H9 (cell line): Measurements from ENCODE around the gene KLHL3. TPM values are rescaled to one million over a fixed set of nuclear protein-coding genes. Genes with fewer than 3 reads are reported as not detected.

Source experiments
- DNase-seq: peaks from one replicate; pipeline ENCODE4 v3.0.0-alpha.2; 2017
- H2AFZ ChIP-seq: one replicate; pipeline ENCODE4 v1.6.1; 2013; ENCODE audit warnings: mild to moderate bottlenecking, low read length, control low read depth, moderate library complexity
- H2AK5ac ChIP-seq: 2 replicates; pipeline ENCODE4 v1.6.1; 2013; ENCODE audit warnings: low read length, control low read depth, mixed read lengths; ENCODE audit not compliant: insufficient read length
- H2BK120ac ChIP-seq: one replicate; pipeline ENCODE4 v1.6.1; 2013; ENCODE audit warnings: low read depth, mild to moderate bottlenecking, low read length, control low read depth, inconsistent platforms; ENCODE audit not compliant: poor library complexity, severe bottlenecking
- H2BK12ac ChIP-seq: 2 replicates; pipeline ENCODE4 v1.6.1; 2013; ENCODE audit warnings: low read length, control low read depth, mixed read lengths, low read depth; ENCODE audit not compliant: insufficient read length
- H2BK15ac ChIP-seq: 2 replicates; pipeline ENCODE4 v1.6.1; 2013; ENCODE audit warnings: low read depth, low read length, control low read depth
- H2BK20ac ChIP-seq: one replicate; pipeline ENCODE4 v1.6.1; 2013; ENCODE audit warnings: low read depth, mild to moderate bottlenecking, low read length, control low read depth, inconsistent platforms; ENCODE audit not compliant: poor library complexity, severe bottlenecking
- H2BK5ac ChIP-seq: 2 replicates; pipeline ENCODE4 v1.6.1; 2013; ENCODE audit warnings: low read length, control low read depth, mixed read lengths; ENCODE audit not compliant: insufficient read length
- H3K14ac ChIP-seq: 2 replicates; pipeline ENCODE4 v1.6.1; 2013; ENCODE audit warnings: low read length, control low read depth; ENCODE audit not compliant: insufficient read depth
- H3K18ac ChIP-seq: 2 replicates; pipeline ENCODE4 v1.6.1; 2013; ENCODE audit warnings: low read depth, mild to moderate bottlenecking, mixed read lengths, low read length, control low read depth; ENCODE audit not compliant: insufficient read length
- H3K23ac ChIP-seq: 2 replicates; pipeline ENCODE4 v1.6.1; 2013; ENCODE audit warnings: low read length, control low read depth, mixed read lengths, low read depth; ENCODE audit not compliant: insufficient read length
- H3K23me2 ChIP-seq: 2 replicates; pipeline ENCODE4 v1.6.1; 2013; ENCODE audit warnings: low read depth, mild to moderate bottlenecking, mixed read lengths, low read length, control low read depth; ENCODE audit not compliant: insufficient read length, poor library complexity, severe bottlenecking
- H3K27ac ChIP-seq: 2 replicates; pipeline ENCODE4 v1.5.1; 2013; ENCODE audit warnings: low read length, control low read depth, mixed read lengths, low read depth; ENCODE audit not compliant: insufficient read length
- H3K27me3 ChIP-seq: 2 replicates; pipeline ENCODE4 v1.6.1; 2013; ENCODE audit warnings: low read length, control low read depth, inconsistent platforms; ENCODE audit not compliant: insufficient read depth
- H3K4ac ChIP-seq: 2 replicates; pipeline ENCODE4 v1.6.1; 2013; ENCODE audit warnings: low read depth, mild to moderate bottlenecking, control low read depth, inconsistent platforms, low read length, moderate library complexity
- H3K4me1 ChIP-seq: 2 replicates; pipeline ENCODE4 v1.6.1; 2013; ENCODE audit warnings: low read length, control low read depth, inconsistent platforms; ENCODE audit not compliant: insufficient read depth
- H3K4me2 ChIP-seq: 2 replicates; pipeline ENCODE4 v1.6.1; 2013; ENCODE audit warnings: low read length, control low read depth, mixed read lengths; ENCODE audit not compliant: insufficient read length, insufficient read depth
- H3K56ac ChIP-seq: 2 replicates; pipeline ENCODE4 v1.6.1; 2013; ENCODE audit warnings: low read depth, mild to moderate bottlenecking, mixed read lengths, low read length, control low read depth; ENCODE audit not compliant: insufficient read length
- H3K79me1 ChIP-seq: 2 replicates; pipeline ENCODE4 v1.6.1; 2013; ENCODE audit warnings: low read depth, mild to moderate bottlenecking, moderate library complexity, low read length, control low read depth, inconsistent platforms; ENCODE audit not compliant: insufficient read depth, poor library complexity, severe bottlenecking
- H3K79me2 ChIP-seq: 2 replicates; pipeline ENCODE4 v1.6.1; 2013; ENCODE audit warnings: low read length, control low read depth, inconsistent platforms; ENCODE audit not compliant: insufficient read depth
- H3K9ac ChIP-seq: 2 replicates; pipeline ENCODE4 v1.6.1; 2013; ENCODE audit warnings: low read length, control low read depth, mixed read lengths; ENCODE audit not compliant: insufficient read length; ENCODE audit errors: extremely low read depth
- H3K9me3 ChIP-seq: one replicate; pipeline ENCODE4 v1.6.1; 2013; ENCODE audit warnings: low read depth, low read length, inconsistent platforms; ENCODE audit not compliant: control insufficient read depth
- H3T11ph ChIP-seq: one replicate; pipeline ENCODE4 v1.6.1; 2013; ENCODE audit warnings: mild to moderate bottlenecking, low read length, control low read depth, inconsistent platforms
- H4K20me1 ChIP-seq: one replicate; pipeline ENCODE4 v1.6.1; 2013; ENCODE audit not compliant: control insufficient read depth, insufficient read length, insufficient read depth
- H4K5ac ChIP-seq: 2 replicates; pipeline ENCODE4 v1.6.1; 2013; ENCODE audit warnings: low read depth, mild to moderate bottlenecking, mixed read lengths, low read length, control low read depth; ENCODE audit not compliant: insufficient read length
- H4K8ac ChIP-seq: replicated peaks from 2 replicates; pipeline ENCODE4 v1.6.1; 2013; ENCODE audit warnings: low read length, control low read depth, mixed read lengths, low read depth; ENCODE audit not compliant: insufficient read length
- H4K91ac ChIP-seq: 2 replicates; pipeline ENCODE4 v1.6.1; 2013; ENCODE audit warnings: low read depth, mild to moderate bottlenecking, moderate library complexity, mixed read lengths, low read length, control low read depth; ENCODE audit not compliant: insufficient read length
- H3K27ac Mint-ChIP-seq, 3 experiments: 2 replicates in 2 of 3; 3 replicates in 1 of 3; pipeline ENCODE4 v1.8.0; 2020 to 2021; ENCODE audit warnings: mixed read lengths in 3 of 3, mild to moderate bottlenecking in 1 of 3, moderate library complexity in 1 of 3
- H3K27me3 Mint-ChIP-seq: 2 replicates; pipeline ENCODE4 v1.8.0; 2021; ENCODE audit warnings: low read depth, mild to moderate bottlenecking, moderate library complexity, mixed read lengths
- H3K36me3 Mint-ChIP-seq, 3 experiments: 2 replicates in 2 of 3; 3 replicates in 1 of 3; pipeline ENCODE4 v1.8.0; 2020 to 2021; ENCODE audit warnings: low read depth in 3 of 3, mixed read lengths in 3 of 3; ENCODE audit not compliant: insufficient read depth in 1 of 3
- H3K4me1 Mint-ChIP-seq, 2 experiments: 2 replicates each; pipeline ENCODE4 v1.8.0; 2020; ENCODE audit warnings: mixed read lengths in 2 of 2
- H3K4me3 Mint-ChIP-seq, 2 experiments: 2 replicates in 1 of 2; 3 replicates in 1 of 2; pipeline ENCODE4 v1.8.0; 2020 to 2021; ENCODE audit warnings: mild to moderate bottlenecking in 2 of 2, mixed read lengths in 2 of 2, moderate library complexity in 1 of 2
- H3K9me3 Mint-ChIP-seq, 2 experiments: 2 replicates in 1 of 2; 3 replicates in 1 of 2; pipeline ENCODE4 v1.8.0; 2020; ENCODE audit warnings: mild to moderate bottlenecking in 2 of 2, mixed read lengths in 2 of 2, moderate library complexity in 1 of 2
- WGBS: extraction: QIAGEN DNeasy Blood & Tissue Kit; methylation state at CpG from one replicate; pipeline ENCODE4 v1.1.7; 2013; ENCODE audit warnings: missing lambda C conversion rate, low lambda C conversion rate, mixed read lengths; ENCODE audit not compliant: insufficient read length; ENCODE audit errors: extremely low coverage; 5-methylcytosine and 5-hydroxymethylcytosine counted together
- total RNA-seq: library from RNA; stranded (reverse); gene quantifications from 2 replicates; pipeline ENCODE4 v1.2.1, GENCODE V29; 2021
- TF ChIP-seq, protein P1 (sequence below): fragments of 200-600 bp; sonication (generic); conservative IDR thresholded peaks from 3 replicates; pipeline ENCODE4 v1.8.0; 2021; ENCODE audit warnings: antibody characterized with exemption, mild to moderate bottlenecking

KLHL3 gene
- total RNA-seq, 1 experiment from 2014 or later: 12.8 TPM

- H3K27ac ChIP-seq: no peak overlapping the region
- no peak overlapping the region for H3K9ac ChIP-seq
- no peaks in the 10 kb centered on the region for H3K27me3 ChIP-seq
- no peak overlapping the region for H3K23ac ChIP-seq
- no peaks in the 10 kb centered on the region for H3K36me3 Mint-ChIP-seq
- H3K9me3 ChIP-seq: no peaks in the 10 kb centered on the region
- no peaks in the 10 kb centered on the region for H4K20me1 ChIP-seq
- no peak overlapping the region for H4K91ac ChIP-seq
- H4K5ac ChIP-seq: no peak overlapping the region
- H2BK12ac ChIP-seq: no peak overlapping the region
- H3K79me2 ChIP-seq: no peaks in the 10 kb centered on the region
- H3K27ac Mint-ChIP-seq: no peak overlapping the region
- H4K8ac ChIP-seq: no peak overlapping the region
- H3K4me1 Mint-ChIP-seq: peaks cover 3 to 5% of the 10 kb centered on the region in 2 experiments; a peak in 1 of 4 replicates
- H3T11ph ChIP-seq: no peak overlapping the region
- H3K4ac ChIP-seq: no peak overlapping the region
- no peak for DNase-seq
- H2AFZ ChIP-seq: no peak overlapping the region
- H3K27me3 Mint-ChIP-seq: peaks cover 14% of the 10 kb centered on the region
- no peak overlapping the region for H2BK20ac ChIP-seq
- no peaks in the 10 kb centered on the region for H3K4me1 ChIP-seq
- H3K18ac ChIP-seq: no peak overlapping the region
- no peak overlapping the region for H3K14ac ChIP-seq
- H2BK120ac ChIP-seq: no peak overlapping the region
- no peak overlapping the region for H2BK15ac ChIP-seq
- TF ChIP-seq, protein P1, sequence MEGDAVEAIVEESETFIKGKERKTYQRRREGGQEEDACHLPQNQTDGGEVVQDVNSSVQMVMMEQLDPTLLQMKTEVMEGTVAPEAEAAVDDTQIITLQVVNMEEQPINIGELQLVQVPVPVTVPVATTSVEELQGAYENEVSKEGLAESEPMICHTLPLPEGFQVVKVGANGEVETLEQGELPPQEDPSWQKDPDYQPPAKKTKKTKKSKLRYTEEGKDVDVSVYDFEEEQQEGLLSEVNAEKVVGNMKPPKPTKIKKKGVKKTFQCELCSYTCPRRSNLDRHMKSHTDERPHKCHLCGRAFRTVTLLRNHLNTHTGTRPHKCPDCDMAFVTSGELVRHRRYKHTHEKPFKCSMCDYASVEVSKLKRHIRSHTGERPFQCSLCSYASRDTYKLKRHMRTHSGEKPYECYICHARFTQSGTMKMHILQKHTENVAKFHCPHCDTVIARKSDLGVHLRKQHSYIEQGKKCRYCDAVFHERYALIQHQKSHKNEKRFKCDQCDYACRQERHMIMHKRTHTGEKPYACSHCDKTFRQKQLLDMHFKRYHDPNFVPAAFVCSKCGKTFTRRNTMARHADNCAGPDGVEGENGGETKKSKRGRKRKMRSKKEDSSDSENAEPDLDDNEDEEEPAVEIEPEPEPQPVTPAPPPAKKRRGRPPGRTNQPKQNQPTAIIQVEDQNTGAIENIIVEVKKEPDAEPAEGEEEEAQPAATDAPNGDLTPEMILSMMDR: no peak
- H3K9me3 Mint-ChIP-seq: no peaks in the 10 kb centered on the region
- H3K4me3 Mint-ChIP-seq: no peak overlapping the region
- no peak overlapping the region for H2AK5ac ChIP-seq
- H3K4me2 ChIP-seq: no peak overlapping the region
- H3K56ac ChIP-seq: no peak overlapping the region
- H2BK5ac ChIP-seq: no peak overlapping the region
- WGBS: no CpG with 5 or more reads among the region's 2 CpGs
- H3K23me2 ChIP-seq: no peaks in the 10 kb centered on the region
- H3K79me1 ChIP-seq: no peaks in the 10 kb centered on the region
These were observed 46.2 kb upstream of the KLHL3 start for GRCh38 chr5:137782055-137782454.
